ENCODE measurements around the gene CCDC7. TPM values are rescaled to one million over a fixed set of nuclear protein-coding genes. Genes with fewer than 3 reads are reported as not detected.

The CCDC7 gene
- total and polyA plus RNA-seq, 2 experiments from 2014 or later = 0.83 to 1.6 TPM

GRCh38 chr10:32411797-32412498 lies 34.0 kb upstream of the CCDC7 start (continued):
- no peak for TF ChIP-seq NANOG (IDR thresholded peaks at IDR 0.05; ENCODE audit: borderline replicate concordance)

- Histone ChIP-seq H2AFZ (no peak overlapping the region), H3F3A (replicated peaks; ENCODE audit: low read depth) (no peaks in the 10 kb centered on the region), H3K27ac (ENCODE audit: low read depth) (no peak overlapping the region), H3K4me3 (no peak overlapping the region), H3K36me3 (ENCODE audit: insufficient read depth) (no peaks in the 10 kb centered on the region), H3K4me1 (ENCODE audit: insufficient read depth) (no peaks in the 10 kb centered on the region), H4K20me1 (replicated peaks; ENCODE audit: insufficient read depth) (no peaks in the 10 kb centered on the region), H3K27me3 (ENCODE audit: insufficient read depth) (no peaks in the 10 kb centered on the region), H3K9me2 (ENCODE audit: insufficient read depth) (no peaks in the 10 kb centered on the region), H3K79me2 (replicated peaks; ENCODE audit: insufficient read depth) (no peaks in the 10 kb centered on the region), H3K4me2 (no peak overlapping the region)
- DNase-seq (ENCODE audit: low spot score) = no peak
- Mint-ChIP-seq H3K9me3 (no peaks in the 10 kb centered on the region), H3K4me1 (no peaks in the 10 kb centered on the region), H3K4me3 (no peak overlapping the region), H3K27ac (no peak overlapping the region), H3K36me3 (ENCODE audit: low read depth) (no peaks in the 10 kb centered on the region), H3K27me3 (ENCODE audit: insufficient read depth, low read depth, poor library complexity) (no peaks in the 10 kb centered on the region)
- no peak for ATAC-seq
- no peak for TF ChIP-seq CREB1 (CRISPR knock-in tag; IDR thresholded peaks at IDR 0.05; ENCODE audit: low read depth)
- no peak for TF ChIP-seq ZNF462 (CRISPR knock-in tag; IDR thresholded peaks at IDR 0.05)
- no peak for TF ChIP-seq CTCF (conservative IDR thresholded peaks at IDR 0.05; ENCODE audit: low read depth in 2 of 2)
- no peak for TF ChIP-seq JUNB (IDR thresholded peaks at IDR 0.05; ENCODE audit: unreplicated experiment)
- no peak for TF ChIP-seq ETS1 (IDR thresholded peaks at IDR 0.05)
- no peak for TF ChIP-seq STAT1 (IDR thresholded peaks at IDR 0.05; ENCODE audit: unreplicated experiment)
- TF ChIP-seq EZH2phosphoT487 (IDR thresholded peaks at IDR 0.05; ENCODE audit: unreplicated experiment) = no peak
- TF ChIP-seq POLR2AphosphoS5 (IDR thresholded peaks at IDR 0.05; ENCODE audit: low read depth) = no peak
- TF ChIP-seq NANOG (IDR thresholded peaks at IDR 0.05; ENCODE audit: borderline replicate concordance) = no peak
- no peak for TF ChIP-seq REST (IDR thresholded peaks at IDR 0.05; ENCODE audit: unreplicated experiment)
- TF ChIP-seq EZH2 (IDR thresholded peaks at IDR 0.05; ENCODE audit: low read depth, unreplicated experiment) = no peak
- TF ChIP-seq ZNF331 (CRISPR knock-in tag; IDR thresholded peaks at IDR 0.05; ENCODE audit: low read depth) = no peak
- no peak for TF ChIP-seq ZNF114 (CRISPR knock-in tag; IDR thresholded peaks at IDR 0.05)
These were observed 33.5 kb upstream of the CCDC7 start for GRCh38 chr10:32412499-32412853.

Data from GM23338 (cell line).